GM19043 (cell line): ENCODE results near the gene DAPK1.

Source experiments
- ATAC-seq: cut with Tn5 transposase; IDR thresholded peaks from one replicate; pipeline ENCODE4 v1.9.1; 2021; ENCODE audit warnings: low read depth; ENCODE audit not compliant: unreplicated experiment

DAPK1 gene

DNA sequence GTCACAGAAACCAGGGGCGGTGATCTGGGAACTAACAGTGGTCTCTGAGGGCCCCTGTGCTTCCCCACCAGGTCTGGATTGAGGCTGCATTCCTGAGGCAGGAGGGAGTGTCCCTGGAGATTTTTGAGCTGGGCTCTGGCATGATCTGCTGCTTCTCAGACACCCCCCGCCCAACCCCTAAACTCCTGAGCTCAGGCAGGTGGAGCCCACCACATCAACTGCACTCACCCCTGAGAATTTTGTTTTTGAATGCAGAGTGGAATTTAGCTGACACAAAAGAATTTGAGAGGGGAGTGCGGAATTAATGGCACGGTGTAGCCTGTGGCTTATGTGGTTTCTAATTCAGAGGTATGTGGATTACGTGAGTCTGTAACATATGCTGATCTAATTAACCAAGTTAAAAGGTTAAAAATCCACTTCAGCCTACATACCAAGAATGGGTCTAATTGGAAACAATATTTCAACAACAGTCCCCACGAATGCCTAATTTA, 204.3 kb downstream of the DAPK1 start:
- ATAC-seq, result no peak

DNA sequence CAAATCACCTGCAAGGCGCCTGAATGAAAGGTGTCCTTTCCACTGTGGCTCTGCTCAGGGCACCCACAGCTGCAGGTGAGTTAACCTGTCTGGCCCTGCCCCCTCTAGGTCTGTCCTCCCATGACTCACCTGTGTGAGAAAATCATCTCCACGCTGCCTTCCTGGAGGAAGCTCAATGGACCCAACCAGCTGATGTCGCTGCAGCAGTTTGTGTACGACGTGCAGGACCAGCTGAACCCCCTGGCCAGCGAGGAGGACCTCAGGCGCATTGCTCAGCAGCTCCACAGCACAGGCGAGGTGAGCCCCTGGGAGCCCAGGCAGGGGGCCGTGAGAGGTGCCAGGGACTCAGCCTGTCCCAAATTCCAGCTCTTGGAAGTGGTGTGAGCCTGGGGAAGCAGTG, 205.3 kb downstream of the DAPK1 start:
- ATAC-seq, result no peak

GRCh38 chr9:87703636-87704276, 206.1 kb downstream of the DAPK1 start:
- ATAC-seq, result no peak

DNA sequence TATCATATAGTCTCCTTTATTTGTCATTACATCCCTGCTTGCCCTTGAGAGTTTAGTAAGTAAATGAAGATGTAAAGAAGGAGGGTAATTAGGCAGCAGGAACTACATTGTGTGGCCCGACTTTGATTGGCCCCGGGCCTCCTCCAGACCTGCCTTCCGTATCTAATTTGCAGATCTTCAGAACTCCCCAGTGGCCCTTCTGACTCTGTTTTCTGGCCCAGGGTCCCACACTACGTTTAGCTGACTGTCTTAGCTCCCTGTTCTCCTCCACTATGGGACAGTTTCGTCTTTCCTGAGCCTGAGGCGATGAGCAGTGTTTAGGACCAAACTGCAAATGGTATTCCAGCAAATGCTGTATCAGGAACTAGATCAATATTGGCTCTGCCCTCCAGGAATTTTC, 206.7 kb downstream of the DAPK1 start:
- no peak for ATAC-seq

DNA sequence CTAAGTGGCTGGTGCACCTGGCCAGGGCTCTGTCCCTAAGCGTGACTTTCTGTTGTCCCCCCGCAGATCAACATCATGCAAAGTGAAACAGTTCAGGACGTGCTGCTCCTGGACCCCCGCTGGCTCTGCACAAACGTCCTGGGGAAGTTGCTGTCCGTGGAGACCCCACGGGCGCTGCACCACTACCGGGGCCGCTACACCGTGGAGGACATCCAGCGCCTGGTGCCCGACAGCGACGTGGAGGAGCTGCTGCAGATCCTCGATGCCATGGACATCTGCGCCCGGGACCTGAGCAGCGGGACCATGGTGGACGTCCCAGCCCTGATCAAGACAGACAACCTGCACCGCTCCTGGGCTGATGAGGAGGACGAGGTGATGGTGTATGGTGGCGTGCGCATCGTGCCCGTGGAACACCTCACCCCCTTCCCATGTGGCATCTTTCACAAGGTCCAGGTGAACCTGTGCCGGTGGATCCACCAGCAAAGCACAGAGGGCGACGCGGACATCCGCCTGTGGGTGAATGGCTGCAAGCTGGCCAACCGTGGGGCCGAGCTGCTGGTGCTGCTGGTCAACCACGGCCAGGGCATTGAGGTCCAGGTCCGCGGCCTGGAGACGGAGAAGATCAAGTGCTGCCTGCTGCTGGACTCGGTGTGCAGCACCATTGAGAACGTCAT, 208.5 kb downstream of the DAPK1 start:
- no peak for ATAC-seq

- no peak for ATAC-seq
Observed at GRCh38 chr9:87707805-87708506, 210.3 kb downstream of the DAPK1 start.

DNA sequence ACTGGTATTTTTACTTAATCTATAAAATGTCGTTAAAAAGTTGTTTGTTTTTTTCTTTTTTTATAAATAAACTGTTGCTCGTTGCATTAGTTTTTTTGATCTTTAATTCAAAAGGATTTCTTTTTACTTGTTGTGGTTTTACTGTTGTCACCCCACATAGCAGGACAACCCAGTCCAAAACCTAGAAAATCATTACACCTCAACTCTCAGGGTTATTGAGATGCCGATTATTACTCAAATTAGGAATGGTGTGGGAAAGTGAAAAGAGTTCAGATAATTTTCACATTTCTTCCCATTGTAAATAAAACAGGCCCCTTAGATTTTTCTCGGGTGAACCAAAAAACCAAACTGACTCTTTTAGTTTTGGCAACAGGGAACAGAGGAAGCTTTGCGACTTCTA, 210.9 kb downstream of the DAPK1 start:
- no peak for ATAC-seq

DNA sequence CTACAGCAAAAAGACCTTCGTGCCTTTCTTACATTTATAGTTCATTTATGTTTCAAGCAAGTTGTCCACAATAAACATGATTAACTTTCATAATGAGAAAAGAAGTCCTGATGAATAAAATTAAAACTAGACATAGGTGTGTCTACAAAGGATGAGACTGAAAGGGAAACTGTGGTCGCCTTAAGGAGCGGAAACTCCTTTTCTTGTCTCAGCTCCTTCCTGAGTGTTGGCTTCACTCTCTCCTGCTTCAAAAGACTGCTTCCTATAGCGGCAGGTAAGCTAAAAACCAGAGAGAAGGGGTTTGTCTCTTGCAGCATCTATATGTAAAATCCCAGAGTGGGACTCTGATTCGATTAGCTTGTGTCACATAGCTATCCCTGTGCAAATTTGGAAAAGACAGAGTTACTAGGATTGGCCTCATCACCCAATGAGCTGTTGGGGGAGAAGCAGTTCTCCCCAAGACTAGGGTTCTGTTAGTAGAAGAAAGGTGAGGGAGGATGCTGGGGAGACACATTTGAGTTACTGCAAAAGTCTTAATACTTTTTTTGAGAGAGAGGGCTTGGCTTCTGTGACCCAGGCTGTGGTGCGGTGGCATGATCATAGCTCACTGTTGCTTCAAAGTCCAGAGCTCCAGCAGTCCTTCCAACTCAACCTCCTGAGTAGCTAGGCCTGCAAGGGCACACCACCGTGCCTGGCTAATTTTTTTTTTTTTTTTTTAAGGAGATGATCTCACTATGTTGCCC, 211.5 kb downstream of the DAPK1 start:
- no peak for ATAC-seq

GRCh38 chr9:87710443-87710842, 212.8 kb downstream of the DAPK1 start:
- ATAC-seq, result no peak

DNA sequence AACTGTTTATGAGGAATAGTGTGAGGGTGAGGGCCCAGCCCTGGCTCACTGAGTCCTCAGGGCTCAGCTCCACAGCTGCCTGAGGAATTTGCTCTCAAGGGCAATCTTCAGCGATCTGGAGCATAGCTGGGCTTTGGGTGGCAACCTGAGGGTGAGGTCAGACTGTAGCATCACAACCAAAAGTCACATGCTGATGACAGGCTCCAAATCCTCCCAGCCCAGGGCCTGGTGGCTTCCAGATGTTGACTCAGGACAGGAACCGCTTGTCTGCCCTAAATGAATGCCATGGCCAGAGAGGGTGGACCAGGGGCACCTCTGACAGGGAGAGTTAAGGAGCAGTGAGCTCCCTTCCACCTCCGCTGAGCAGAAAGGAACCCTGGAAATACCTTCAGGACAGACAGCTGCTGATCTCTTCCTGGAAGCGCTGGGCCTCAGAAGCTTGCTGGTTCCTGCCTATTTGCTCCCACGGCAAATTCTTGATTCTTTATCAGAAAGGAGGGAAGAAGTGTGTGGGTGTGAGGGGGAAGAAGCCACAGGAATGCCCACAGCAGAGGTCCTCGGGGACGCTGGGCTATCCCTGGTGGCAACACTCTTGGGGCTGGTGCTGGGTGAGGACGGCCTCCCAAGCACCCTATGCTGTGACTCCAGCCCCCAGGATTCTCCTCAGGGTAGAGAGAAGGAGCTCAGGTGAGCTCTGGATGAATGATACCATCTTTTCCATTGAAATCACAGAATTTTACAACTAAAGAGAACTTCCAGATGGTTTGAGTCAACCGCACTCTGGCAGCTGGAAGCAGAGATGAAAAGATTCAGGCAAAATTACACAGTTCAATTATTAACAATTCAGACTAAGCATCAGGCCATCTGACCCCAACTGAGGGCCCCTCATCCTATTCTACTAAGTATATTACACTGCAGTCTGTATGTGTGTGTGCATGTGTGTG, 214.5 kb downstream of the DAPK1 start:
- ATAC-seq, result no peak

GRCh38 chr9:87712801-87713277, 215.2 kb downstream of the DAPK1 start:
- no peak for ATAC-seq

DNA sequence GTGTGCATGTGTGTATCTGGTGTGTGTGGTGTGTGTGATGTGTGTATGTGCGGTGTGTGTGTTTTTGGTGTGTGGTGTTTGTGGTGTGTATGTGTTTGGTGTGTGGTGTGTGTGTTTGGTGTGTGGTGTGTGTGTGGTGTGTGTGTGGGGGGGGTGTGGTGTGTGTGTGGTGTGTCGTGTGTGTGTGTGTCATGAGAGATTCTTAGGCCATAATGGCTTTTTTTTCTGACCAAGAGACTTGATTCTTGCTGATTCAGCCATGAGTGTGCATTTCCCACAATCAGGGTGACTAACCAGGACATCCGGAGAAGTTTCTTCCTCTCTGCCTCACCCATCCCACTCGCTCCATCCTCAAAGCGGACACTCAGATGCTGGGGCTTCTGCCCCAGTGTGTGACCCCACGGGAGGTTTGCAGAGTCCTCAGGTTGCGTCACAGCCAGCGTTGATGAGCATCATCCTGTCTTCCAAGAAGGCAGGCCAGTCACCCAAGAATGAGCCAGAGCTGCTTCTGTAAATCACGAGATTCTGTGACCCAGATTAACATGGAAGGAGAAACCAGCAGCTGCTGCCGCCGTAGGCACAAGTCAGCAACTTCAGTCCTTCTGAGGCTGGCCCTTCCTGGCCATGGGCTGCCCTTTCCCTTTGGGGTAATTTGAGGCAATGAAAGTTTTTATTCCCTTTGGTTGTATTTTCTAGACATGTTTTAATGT, 215.8 kb downstream of the DAPK1 start:
- ATAC-seq, result no peak

DNA sequence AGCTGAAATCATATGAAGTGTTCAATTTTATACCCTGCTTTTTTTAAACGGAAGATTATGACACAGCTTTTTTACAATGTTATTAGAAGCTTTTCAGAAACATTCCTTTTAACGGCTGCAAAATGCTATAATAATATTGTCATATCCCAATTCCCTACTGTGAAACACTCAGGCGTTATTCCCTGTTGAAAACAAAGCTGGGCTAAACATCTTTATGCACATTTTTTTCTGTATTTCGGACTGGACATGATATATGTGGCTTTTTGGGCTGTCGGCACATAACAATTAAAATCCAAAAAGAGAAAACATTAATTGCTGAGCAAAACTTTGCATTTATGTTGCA, 216.3 kb downstream of the DAPK1 start:
- ATAC-seq, result no peak

- no peak for ATAC-seq
Observed at GRCh38 chr9:87714819-87715218, 217.2 kb downstream of the DAPK1 start.

- ATAC-seq, result no peak
Observed at GRCh38 chr9:87716141-87716540, 218.5 kb downstream of the DAPK1 start.

GRCh38 chr9:87717456-87717855, 219.8 kb downstream of the DAPK1 start:
- ATAC-seq, result no peak

GRCh38 chr9:87718231-87718630, 220.6 kb downstream of the DAPK1 start:
- no peak for ATAC-seq

DNA sequence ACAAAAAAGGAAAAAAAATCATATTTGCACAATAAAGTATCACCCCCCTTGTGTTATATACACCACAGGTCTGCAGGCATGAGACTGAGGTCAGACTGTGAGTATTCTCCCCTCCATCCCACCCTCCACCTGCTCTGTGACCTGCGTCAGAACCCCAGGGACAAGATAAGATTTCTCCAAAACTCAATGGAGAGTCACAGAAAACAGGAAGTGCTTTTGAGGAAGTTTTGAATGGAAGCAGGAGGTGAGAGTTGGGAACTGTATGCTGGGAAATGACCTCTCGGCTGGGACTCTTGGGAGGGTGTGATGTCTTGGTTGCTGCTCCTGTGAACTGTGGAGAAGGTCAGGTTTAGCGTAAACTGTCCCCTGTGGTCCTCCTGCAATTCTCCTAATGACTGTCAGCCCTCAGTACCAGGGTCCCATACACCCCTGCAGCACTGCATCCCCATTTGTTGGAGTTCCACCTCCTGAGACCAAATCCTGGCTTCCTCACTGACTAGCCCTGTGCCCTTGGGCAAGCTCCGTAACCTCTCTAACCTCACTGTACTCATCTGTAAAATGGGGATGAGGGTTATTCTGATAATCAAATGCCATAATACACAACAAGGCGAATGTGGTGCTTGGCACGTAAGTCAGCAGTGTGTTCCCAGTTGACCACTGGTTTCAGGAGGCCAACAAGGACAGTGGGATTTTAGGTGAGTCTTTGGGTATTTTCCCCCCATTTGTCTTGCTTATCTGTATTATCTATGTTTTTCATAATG, 221.4 kb downstream of the DAPK1 start:
- no peak for ATAC-seq

GRCh38 chr9:87720173-87720572, 222.5 kb downstream of the DAPK1 start:
- ATAC-seq, result no peak
